IgD-negative memory B cell (primary cell): ENCODE data around the gene DLST. TPM values are rescaled to one million over a fixed set of nuclear protein-coding genes. Genes with fewer than 3 reads are reported as not detected.
"Not testable (repeated sequence)": the region's sequence is repeated elsewhere in the genome, so short reads cannot be mapped to it uniquely, and the experiment has no call there.

Source experiments
- H3K27ac Mint-ChIP-seq, 3 donors: one replicate each; pipeline ENCODE4 v1.8.0; 2020 to 2022; ENCODE audit warnings: mild to moderate bottlenecking in 3 of 3, mixed read lengths in 3 of 3, moderate library complexity in 1 of 3
- H3K27me3 Mint-ChIP-seq: one replicate; pipeline ENCODE4 v1.8.0; 2021; ENCODE audit warnings: mixed read lengths
- H3K36me3 Mint-ChIP-seq: one replicate; pipeline ENCODE4 v1.8.0; 2020; ENCODE audit warnings: mild to moderate bottlenecking, mixed read lengths
- H3K4me1 Mint-ChIP-seq, 3 donors: one replicate each; pipeline ENCODE4 v1.8.0; 2020 to 2022; ENCODE audit warnings: mixed read lengths in 3 of 3, mild to moderate bottlenecking in 1 of 3
- H3K4me3 Mint-ChIP-seq, 4 donors: one replicate each; pipeline ENCODE4 v1.8.0; 2020 to 2022; ENCODE audit warnings: mild to moderate bottlenecking in 4 of 4, mixed read lengths in 4 of 4, moderate library complexity in 3 of 4
- H3K9me3 Mint-ChIP-seq, 3 donors: one replicate each; pipeline ENCODE4 v1.8.0; 2020 to 2021; ENCODE audit warnings: mixed read lengths in 3 of 3, mild to moderate bottlenecking in 1 of 3
- polyA plus RNA-seq: library from polyadenylated mRNA; unstranded; fragments of 300-500 nt; fragmentation: Illumina TruSeq; gene quantifications from one replicate; pipeline ENCODE4 v1.2.3, GENCODE V29; 2021

DLST gene
- polyA plus RNA-seq, 1 donor from 2014 or later = 10.3 TPM

DNA sequence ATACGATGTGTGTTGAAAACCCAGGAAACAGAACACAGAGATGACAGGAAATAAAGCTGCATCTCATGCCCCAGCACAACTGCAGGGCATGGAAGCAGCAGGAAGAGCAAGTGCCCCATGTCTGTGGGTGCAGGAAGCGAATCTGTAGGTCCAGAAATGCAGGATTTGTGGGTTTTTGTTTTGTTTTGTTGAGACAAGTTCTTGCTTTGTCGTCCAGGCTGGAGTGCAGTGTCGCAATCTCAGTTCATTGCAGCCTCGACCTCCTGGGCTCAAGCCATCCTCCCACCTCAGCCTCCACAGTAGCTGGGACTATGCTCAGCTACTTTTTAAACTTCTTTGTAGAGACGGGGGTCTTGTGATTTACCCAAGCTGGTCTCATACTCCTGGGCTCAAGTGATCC is 47.5 kb downstream of the DLST start:
- Mint-ChIP-seq H3K36me3 (peaks cover 2% of the 10 kb centered on the region), H3K27me3 (peaks cover 2% of the 10 kb centered on the region), H3K9me3 (no peaks in the 10 kb centered on the region), H3K4me1 (peaks cover 5 to 8% (median 7%) of the 10 kb centered on the region in 3 donors), H3K27ac (no peak overlapping the region), H3K4me3 (no peak overlapping the region)

DNA sequence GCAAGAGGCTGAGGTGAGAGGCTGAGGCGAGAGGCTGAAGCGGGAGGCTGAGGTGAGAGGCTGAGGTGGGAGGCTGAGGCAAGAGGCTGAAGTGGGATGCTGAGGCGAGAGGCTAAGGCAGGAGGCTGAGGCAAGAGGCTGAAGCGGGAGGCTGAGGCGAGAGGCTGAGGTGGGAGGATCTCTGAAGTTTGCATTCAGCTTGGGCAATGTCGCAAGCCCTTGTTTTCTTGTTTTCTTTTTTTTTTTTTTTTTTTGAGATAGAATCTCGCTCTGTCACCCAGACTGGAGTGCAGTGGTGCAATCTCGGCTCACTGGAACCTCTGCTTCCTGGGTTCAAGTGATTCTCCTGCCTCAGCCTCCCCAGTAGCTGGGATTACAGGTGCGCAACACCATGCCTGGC is 50.0 kb downstream of the DLST start:
- not testable (repeated sequence) for H3K36me3 Mint-ChIP-seq, H3K4me3 Mint-ChIP-seq, H3K9me3 Mint-ChIP-seq, H3K27ac Mint-ChIP-seq, H3K27me3 Mint-ChIP-seq
- peaks cover 6 to 10% (median 7%) of the 10 kb centered on the region in 3 donors for H3K4me1 Mint-ChIP-seq

DNA sequence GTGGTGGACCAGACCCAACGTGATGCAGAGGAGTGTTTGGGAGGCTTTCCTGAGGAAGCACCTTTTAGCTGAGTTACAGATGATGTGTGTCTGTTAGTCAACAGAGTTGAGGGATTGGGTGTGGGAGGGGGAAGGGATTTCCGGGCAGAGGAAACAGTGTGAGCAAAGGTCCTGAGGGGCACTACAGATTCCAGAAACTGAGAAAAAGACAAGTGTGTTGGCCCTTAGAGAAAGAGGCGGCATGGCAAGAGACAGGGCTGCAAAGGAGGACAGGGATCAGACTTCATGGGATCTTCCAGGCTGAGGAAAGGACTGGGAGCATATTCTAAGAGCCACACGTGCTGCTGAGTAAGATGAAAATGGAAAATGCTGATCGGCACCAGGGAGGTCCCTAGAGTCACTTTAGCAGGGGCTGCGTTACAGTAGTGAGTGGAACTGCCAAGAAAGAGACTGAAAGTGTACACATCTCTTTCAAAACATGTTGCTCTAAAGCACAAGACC is 50.7 kb downstream of the DLST start:
- H3K36me3 Mint-ChIP-seq = peaks cover 2% of the 10 kb centered on the region
- no peaks in the 10 kb centered on the region for H3K9me3 Mint-ChIP-seq
- peaks cover 9 to 12% (median 11%) of the 10 kb centered on the region in 3 donors for H3K4me1 Mint-ChIP-seq
- H3K4me3 Mint-ChIP-seq = peak overlapping the region in 1 of 4 donors; percentile 64
- H3K27ac Mint-ChIP-seq = no peak overlapping the region
- H3K27me3 Mint-ChIP-seq = peaks cover 5% of the 10 kb centered on the region

DNA sequence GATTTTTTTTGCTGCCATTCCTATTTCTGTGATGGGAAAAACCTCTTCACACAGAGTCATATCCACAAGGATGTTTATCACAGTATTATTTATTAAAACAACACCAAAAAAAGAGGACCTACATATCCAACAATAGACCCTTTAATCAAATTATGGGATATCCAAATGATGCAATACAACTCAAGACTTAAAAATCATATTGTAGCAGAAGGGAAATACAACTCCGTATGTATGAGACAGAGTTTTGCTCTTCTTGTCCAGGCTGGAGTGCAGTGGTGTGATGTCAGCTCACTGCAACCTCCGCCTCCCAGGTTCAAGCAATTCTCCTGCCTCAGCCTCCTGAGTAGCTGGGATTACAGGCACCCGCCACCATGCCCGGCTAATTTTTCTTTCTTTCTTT is 51.2 kb downstream of the DLST start:
- H3K36me3 Mint-ChIP-seq, H3K27me3 Mint-ChIP-seq, H3K9me3 Mint-ChIP-seq, H3K4me3 Mint-ChIP-seq, H3K27ac Mint-ChIP-seq: not testable (repeated sequence)
- peaks cover 9 to 12% (median 11%) of the 10 kb centered on the region in 3 donors for H3K4me1 Mint-ChIP-seq

DNA sequence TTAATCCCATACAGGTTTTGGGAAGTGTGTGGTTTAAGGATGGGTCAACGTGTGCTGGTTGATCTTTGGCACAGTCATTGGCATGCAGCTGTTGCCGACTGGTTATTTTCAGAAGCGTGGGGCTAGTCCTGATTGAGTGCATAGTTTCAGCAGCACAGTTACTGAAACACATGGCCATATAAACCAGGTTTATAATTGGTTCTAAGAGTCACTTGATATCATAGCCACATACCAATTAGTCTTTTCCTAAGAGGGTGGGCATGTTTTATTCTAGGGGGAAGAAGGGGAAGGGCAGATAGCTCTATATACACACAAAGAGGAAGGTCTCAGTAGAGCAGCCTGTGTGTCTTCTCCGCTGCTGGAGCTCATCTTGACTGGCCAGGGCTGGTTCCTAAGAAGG is 52.3 kb downstream of the DLST start:
- Mint-ChIP-seq H3K27me3 (peaks cover 5% of the 10 kb centered on the region), H3K9me3 (no peaks in the 10 kb centered on the region), H3K36me3 (peaks cover 2% of the 10 kb centered on the region), H3K4me3 (no peak overlapping the region), H3K27ac (no peak overlapping the region), H3K4me1 (peaks cover 11 to 19% (median 16%) of the 10 kb centered on the region in 3 donors)

DNA sequence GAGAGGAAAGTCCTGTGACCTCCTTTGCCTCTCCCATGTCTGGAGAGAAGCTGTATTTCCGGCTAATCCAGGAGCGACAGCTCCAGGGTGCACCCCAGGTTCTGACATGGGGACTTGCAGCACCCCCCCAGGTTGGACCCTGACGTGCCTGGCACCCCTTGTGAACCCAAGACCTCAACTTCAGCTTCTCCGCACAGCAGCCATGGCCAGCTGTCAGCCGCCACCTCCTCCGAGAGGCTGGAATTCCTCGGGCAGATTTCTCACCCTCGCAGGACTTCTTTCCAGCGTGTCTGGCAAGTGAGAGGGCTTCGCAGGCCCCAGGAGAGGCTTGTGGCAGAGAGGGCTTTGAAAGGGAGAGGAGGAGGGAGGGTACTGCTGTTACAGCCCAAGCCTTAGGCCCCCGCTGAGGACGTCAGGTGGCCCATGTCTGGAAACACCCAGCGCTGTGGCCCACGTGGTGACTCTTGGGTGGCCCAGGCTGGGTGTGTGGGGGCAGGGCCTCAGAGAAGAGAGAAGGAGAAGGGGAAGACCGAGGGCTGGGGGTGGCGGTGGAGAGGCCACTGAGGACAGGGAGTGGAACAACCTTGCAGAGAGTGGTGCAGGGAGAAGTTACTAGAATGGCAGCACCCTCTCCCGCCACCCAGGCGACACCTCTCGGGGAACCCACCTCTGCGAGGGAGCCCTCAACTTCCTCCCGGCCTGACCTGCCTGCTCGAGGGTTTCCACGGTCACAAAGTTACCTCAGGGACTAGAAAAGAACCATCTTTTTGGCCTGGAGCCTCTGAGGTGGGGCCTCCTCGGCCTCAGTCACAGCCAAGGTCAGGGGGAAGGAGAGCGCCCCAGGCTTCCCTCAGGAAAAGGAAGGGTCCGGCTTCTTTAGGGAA is 53.0 kb downstream of the DLST start:
- Mint-ChIP-seq H3K9me3 (no peaks in the 10 kb centered on the region), H3K27me3 (peaks cover 5% of the 10 kb centered on the region), H3K4me3 (no peak overlapping the region), H3K27ac (no peak overlapping the region), H3K36me3 (peaks cover 2% of the 10 kb centered on the region), H3K4me1 (peaks cover 13 to 20% (median 16%) of the 10 kb centered on the region in 3 donors)

DNA sequence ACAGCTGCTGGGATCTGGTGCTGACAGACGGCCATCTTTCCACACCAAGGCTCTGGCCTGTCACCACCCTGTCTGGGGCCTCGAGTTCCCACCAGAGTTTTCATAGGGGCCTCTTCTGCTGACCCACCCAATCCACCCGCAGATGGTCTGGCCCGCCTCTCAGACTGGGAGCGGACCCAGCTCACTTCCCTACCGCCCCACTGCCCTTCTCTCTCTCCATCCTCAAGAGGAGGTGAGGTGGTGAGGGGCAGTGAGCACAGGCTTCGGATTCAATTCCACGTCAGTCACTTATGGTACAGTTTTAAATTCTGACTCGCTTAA is 53.6 kb downstream of the DLST start:
- Mint-ChIP-seq H3K36me3 (peaks cover 2% of the 10 kb centered on the region), H3K27ac (no peak overlapping the region), H3K4me1 (peaks cover 19 to 26% (median 22%) of the 10 kb centered on the region in 3 donors), H3K9me3 (no peaks in the 10 kb centered on the region), H3K27me3 (peaks cover 5% of the 10 kb centered on the region), H3K4me3 (no peak overlapping the region)

DNA sequence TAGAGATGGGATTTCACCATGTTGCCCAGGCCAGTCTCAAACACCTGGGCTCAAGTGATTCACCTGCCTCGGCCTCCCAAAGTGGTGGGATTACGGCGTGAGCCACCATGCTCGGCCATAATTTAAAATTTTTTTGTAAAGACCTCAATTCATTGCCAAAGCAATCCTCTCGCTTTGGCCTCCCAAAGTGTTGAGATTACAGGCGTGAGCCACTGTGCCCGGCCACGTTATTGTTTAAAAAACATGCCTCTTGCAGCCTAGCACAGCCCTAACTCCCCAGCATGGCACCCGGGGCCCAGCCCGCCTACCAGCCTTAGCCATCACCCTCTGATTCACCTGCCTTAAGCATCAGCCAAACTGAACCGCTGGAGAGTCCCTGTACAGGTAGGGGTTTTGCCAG is 54.4 kb downstream of the DLST start:
- peaks cover 5% of the 10 kb centered on the region for H3K27me3 Mint-ChIP-seq
- no peak overlapping the region for H3K4me3 Mint-ChIP-seq
- peaks cover 2% of the 10 kb centered on the region for H3K36me3 Mint-ChIP-seq
- no peaks in the 10 kb centered on the region for H3K9me3 Mint-ChIP-seq
- peaks cover 24 to 29% (median 27%) of the 10 kb centered on the region in 3 donors for H3K4me1 Mint-ChIP-seq
- H3K27ac Mint-ChIP-seq = peak overlapping the region in 1 of 3 donors; percentile 20

DNA sequence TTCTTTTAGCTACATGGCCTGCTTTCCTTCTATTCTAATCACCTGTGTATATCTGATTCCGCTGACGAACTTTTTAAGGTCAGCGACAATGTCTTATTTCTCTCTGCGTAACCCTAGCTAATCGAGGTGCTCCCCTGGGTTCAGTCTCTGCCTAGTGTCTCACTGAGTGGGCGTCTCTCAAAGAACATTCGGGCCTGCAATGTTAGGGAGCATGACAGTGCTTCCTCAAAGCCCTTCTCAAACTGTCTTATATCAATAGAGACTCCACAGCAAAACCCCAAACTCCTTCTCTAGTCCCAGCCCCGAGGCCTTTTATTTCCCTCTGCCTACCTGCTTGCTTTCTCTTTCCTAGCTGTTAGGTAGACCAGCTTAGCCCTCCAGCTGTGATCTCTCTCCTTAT is 55.0 kb downstream of the DLST start:
- peaks cover 2% of the 10 kb centered on the region for H3K36me3 Mint-ChIP-seq
- peaks cover 5% of the 10 kb centered on the region for H3K27me3 Mint-ChIP-seq
- no peak overlapping the region for H3K4me3 Mint-ChIP-seq
- no peaks in the 10 kb centered on the region for H3K9me3 Mint-ChIP-seq
- peak overlapping the region in 1 of 3 donors; percentile 20 for H3K27ac Mint-ChIP-seq
- H3K4me1 Mint-ChIP-seq = peaks cover 30 to 33% (median 32%) of the 10 kb centered on the region in 3 donors

DNA sequence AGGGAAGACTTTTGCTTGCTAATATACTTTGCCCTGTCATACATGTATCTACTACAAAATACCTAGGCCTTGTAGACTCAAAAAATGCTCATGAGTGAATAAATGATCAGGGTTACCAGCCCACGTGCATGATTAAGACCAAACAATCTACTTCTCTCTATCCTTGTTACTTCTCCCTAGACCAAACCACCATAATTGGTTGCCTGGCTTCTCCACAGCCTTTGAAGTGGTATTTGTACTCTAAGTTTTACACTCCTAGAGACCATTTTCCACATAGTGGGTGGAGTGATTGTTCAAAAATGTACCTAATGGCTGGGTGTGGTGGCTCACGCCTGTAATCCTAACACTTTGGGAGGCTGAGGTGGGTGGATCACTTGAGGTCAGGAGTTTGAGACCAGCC is 55.5 kb downstream of the DLST start:
- Mint-ChIP-seq H3K27me3 (peaks cover 5% of the 10 kb centered on the region), H3K27ac (no peak overlapping the region)

DNA sequence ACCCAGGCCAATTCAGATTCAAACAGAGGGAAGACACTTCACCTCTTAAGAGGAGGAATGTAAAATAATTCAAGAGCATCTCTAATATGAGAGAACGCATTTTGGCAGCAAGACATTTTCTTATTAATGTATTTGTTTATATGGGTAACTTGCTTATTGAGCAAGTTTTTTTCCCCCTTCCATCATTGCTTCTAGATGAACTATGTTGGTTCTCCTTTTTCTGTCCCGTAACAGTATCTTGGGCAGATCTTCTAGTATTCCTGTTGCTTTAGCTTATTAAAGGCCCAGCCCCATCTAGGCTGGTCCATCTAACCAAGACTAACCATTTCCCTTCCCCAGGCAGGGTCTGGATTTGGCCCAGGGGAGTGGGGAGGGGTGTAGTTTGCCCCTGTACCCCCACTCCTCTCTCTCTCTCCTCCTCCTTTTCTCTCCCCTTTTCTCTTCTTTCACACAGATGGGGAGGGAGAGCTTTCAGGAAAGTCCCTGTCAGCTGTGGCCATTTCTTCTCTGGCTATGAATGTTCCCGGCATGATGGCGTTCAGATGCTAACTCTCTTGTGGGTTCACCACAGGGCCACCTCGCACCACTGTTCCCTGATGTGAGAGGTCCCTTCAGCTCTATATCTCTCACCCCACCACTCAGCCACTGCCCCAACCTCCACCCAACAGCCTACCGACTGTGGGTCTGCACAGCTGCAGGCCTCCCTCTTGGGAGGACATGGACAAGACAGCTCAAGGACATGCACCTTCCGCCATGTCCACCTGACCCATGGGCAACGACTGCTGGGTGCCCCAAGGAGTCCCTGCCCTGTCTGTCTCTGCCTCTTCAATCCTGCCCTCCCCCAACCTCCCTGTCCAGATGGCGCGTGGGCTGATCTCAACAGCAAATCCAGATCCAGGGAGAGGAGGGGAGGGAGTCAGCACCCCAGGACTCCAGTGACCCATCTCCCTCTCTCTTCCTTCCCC is 57.1 kb downstream of the DLST start:
- H3K27ac Mint-ChIP-seq = peak overlapping the region in 1 of 3 donors; percentile 56
- H3K36me3 Mint-ChIP-seq = no peaks in the 10 kb centered on the region
- H3K9me3 Mint-ChIP-seq = no peaks in the 10 kb centered on the region
- peaks cover 38 to 39% (median 38%) of the 10 kb centered on the region in 3 donors for H3K4me1 Mint-ChIP-seq
- H3K27me3 Mint-ChIP-seq = peaks cover 2% of the 10 kb centered on the region
- H3K4me3 Mint-ChIP-seq = peak overlapping the region in 1 of 4 donors; percentile 27

More for the DNA sequence above, 55.5 kb downstream of the DLST start:
- H3K4me3 Mint-ChIP-seq = no peak overlapping the region
- no peaks in the 10 kb centered on the region for H3K9me3 Mint-ChIP-seq
- peaks cover 33 to 36% (median 36%) of the 10 kb centered on the region in 3 donors for H3K4me1 Mint-ChIP-seq
- peaks cover 2% of the 10 kb centered on the region for H3K36me3 Mint-ChIP-seq

DNA sequence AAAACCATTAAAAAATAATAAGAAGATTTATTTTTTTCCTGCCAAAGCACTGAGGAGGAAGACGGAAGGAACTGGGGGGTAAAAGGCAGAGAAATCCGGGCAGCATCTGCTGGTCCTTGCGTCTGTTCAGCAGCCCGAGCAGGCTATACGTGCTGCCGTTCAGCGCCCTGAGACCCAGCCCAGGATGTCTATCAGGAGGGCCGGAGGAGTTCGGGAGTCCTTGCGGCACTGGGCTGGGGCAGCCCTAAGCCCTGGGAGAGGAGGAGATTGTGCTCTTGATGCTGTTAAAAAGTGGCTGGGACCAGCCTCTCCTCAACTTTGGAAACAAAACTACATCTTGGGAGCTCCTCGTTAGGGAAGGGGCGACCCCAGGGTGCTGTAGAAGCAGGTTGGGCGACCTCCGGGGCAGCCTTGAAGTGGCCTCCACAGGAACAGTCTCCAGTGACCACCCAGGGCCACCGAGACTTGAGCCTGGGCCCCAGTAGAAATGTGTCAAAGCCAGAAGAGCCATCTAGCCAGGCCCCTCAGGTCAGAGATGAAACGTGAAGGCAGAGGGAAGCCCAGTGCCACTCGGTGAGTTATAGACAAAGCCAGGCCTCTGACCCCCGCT is 59.3 kb downstream of the DLST start:
- no peaks in the 10 kb centered on the region for H3K36me3 Mint-ChIP-seq
- H3K27me3 Mint-ChIP-seq = no peaks in the 10 kb centered on the region
- no peaks in the 10 kb centered on the region for H3K9me3 Mint-ChIP-seq
- H3K4me1 Mint-ChIP-seq = peaks cover 36 to 40% (median 38%) of the 10 kb centered on the region in 3 donors
- H3K27ac Mint-ChIP-seq = peak overlapping the region; percentile 72 to 96 (median 87)
- H3K4me3 Mint-ChIP-seq = peak overlapping the region in 3 of 4 donors; percentile 38 to 93 (median 92)

DNA sequence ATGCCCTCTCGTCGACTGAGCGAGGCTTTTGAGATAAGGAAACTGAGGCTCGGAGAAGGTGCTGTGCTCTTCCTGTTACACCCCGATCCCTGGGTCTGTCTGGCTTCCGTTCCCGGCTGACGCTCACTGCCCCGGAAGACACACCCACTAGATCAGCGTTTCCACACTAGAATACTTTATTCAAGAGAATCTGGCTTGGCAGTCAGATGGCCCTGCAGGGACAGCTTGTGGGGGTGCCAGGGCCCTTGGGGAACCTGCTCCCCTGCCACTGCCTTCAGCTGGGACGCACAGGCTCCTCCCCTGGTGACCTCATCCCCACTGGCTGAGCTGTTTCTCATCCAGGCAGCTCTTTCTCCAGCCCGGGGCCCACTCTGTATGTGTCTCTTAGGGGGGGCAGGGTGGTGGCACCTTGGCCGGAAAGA is 60.0 kb downstream of the DLST start:
- Mint-ChIP-seq H3K4me1 (peaks cover 39 to 44% (median 44%) of the 10 kb centered on the region in 3 donors), H3K9me3 (no peaks in the 10 kb centered on the region), H3K27ac (peak overlapping the region; percentile 87 to 95 (median 91)), H3K4me3 (peak overlapping the region; percentile 38 to 93 (median 82)), H3K36me3 (no peaks in the 10 kb centered on the region), H3K27me3 (no peaks in the 10 kb centered on the region)

DNA sequence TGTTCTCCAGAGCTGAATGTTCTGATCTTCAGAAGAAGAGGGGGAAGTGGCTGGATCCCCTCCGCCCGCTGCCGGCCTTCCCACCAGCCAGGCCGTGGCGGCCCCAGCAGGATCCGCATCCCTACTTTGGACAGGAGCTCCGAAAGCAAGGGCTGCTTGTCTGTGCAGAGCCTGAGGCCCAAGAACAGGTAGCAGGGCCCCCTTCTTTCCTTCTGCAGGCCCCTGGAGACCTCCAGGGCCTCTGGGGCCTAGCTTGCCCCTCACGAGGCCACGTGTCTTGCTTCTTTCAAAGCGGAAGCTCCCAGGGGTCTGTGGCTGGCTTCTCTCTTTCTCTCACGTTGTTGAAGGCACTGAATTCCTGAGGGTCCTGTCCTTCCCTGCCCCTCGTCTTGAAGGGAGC is 60.5 kb downstream of the DLST start:
- Mint-ChIP-seq H3K9me3 (no peaks in the 10 kb centered on the region), H3K4me3 (peak overlapping the region; percentile 38 to 93 (median 82)), H3K36me3 (no peaks in the 10 kb centered on the region), H3K27me3 (no peaks in the 10 kb centered on the region), H3K4me1 (peaks cover 40 to 45% (median 42%) of the 10 kb centered on the region in 3 donors), H3K27ac (peak overlapping the region; percentile 87 to 95 (median 91))
